Mammary epithelial cell (primary cell): ENCODE results near the gene ARPC3.

Experiments used
- CTCF ChIP-seq, 2 donors: IDR thresholded peaks in 1 of 2; conservative IDR thresholded peaks in 1 of 2; 2 replicates each; pipeline ENCODE4 v1.5.1; 2011 to 2012; ENCODE audit warnings: inconsistent platforms in 2 of 2, low read length in 2 of 2, mild to moderate bottlenecking in 2 of 2, control low read depth in 1 of 2, low read depth in 1 of 2; ENCODE audit not compliant: insufficient read depth in 1 of 2; ENCODE audit errors: extremely low read depth in 1 of 2
- EZH2 ChIP-seq: IDR thresholded peaks from 2 replicates; pipeline ENCODE4 v1.6.1; 2012; ENCODE audit warnings: low read length, inconsistent platforms, borderline replicate concordance

- TF ChIP-seq CTCF (conservative IDR thresholded peaks at IDR 0.05 in 1 of 2, IDR thresholded peaks at IDR 0.05 in 1 of 2; ENCODE audit: extremely low read depth in 1 of 2, insufficient read depth in 1 of 2, low read depth in 1 of 2, low read length in 2 of 2) (no peak), EZH2 (no peak)
These were observed 23.7 kb downstream of the ARPC3 start for GRCh38 chr12:110426406-110426805.
